Spleen (tissue), 7 donors: ENCODE results near the gene HERC5.
A peak's percentile ranks its signal among the peaks of the same experiment; 100 is the strongest.
"Not testable (repeated sequence)": the region's sequence is repeated elsewhere in the genome, so short reads cannot be mapped to it uniquely, and the experiment has no call there.

Experiments
- CTCF ChIP-seq, 11 experiments: fragments of 200-600 bp in 7 of 11; fragments of 450-650 bp in 4 of 11; sonication (generic) in 4 of 11; IDR thresholded peaks in 8 of 11; conservative IDR thresholded peaks in 3 of 11; 1 replicate in 7 of 11; 2 replicates in 4 of 11; pipeline versions ENCODE4 v1.4.0 to v1.8.0; 2016 to 2021; ENCODE audit warnings: antibody characterized with exemption in 11 of 11, inconsistent platforms in 4 of 11, mild to moderate bottlenecking in 1 of 11
- POLR2A ChIP-seq, 3 donors: fragments of 450-650 bp; IDR thresholded peaks; one replicate each; pipeline ENCODE4 v1.5.1; 2017; ENCODE audit warnings: antibody characterized with exemption in 3 of 3, mild to moderate bottlenecking in 1 of 3
- POLR2AphosphoS5 ChIP-seq, 3 donors: sonication (generic); formaldehyde crosslinking; IDR thresholded peaks; one replicate each; pipeline ENCODE4 v1.5.1; 2017; ENCODE audit warnings: antibody characterized with exemption in 3 of 3
- donor health status: DM: no; HTN: no; CAD: no; lungs with moderate emphysema.
- donor health status: DM: no; HTN: no; CAD: no.
- donor health status: DM: no; HTN: no; CAD: no.

DNA sequence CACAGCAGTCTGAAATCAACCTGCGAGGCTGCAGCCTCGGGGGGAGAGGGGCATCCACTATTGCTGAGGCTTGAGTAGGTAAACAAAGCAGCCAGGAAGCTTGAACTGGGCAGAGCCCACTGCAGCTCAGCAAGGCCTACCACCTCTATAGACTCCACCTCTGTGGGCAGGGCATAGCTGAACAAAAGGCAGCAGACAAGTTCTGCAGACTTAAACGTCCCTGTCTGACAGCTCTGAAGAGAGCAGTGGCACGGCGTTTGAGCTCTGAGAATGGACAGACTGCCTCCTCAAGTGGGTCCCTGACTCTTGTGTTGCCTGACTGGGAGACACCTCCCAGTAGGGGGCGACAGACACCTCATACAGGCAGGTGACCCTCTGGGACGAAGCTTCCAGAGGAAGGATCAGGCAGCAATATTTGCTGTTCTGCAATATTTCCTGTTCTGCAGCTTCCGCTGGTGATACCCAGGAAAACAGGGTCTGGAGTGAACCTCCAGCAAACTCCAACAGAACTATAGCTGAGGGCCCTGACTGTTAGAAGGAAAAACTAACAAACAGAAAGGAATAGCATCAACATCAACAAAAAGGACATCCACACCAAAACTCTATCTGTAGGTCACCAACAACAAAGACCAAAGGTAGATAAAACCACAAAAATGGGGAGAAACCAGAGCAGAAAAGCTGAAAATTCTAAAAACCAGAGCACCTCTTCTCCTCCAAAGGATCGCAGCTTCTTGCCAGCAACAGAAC lies 82.6 kb downstream of the HERC5 start:
- TF ChIP-seq CTCF (IDR thresholded peaks at IDR 0.05 in 8 of 11, conservative IDR thresholded peaks at IDR 0.05 in 3 of 11), result peak; percentile 37 to 87 (median 77)
- not testable (repeated sequence) for TF ChIP-seq POLR2A (IDR thresholded peaks at IDR 0.05)
- TF ChIP-seq POLR2AphosphoS5 (IDR thresholded peaks at IDR 0.05), result peak in 1 of 3 donors; percentile 50
